ENCODE data around the gene RUNX3. TPM values are rescaled to one million over a fixed set of nuclear protein-coding genes. Genes with fewer than 3 reads are reported as not detected.

The RUNX3 gene
- total RNA-seq, 2 donors from 2014 or later, result 0.24 to 0.31 TPM

GRCh38 chr1:24864370-24864777 lies 65.7 kb downstream of the RUNX3 start:
- Histone ChIP-seq H3K27ac (ENCODE audit: low read depth, low read length) (no peak overlapping the region), H3K27me3 (ENCODE audit: control insufficient read depth, insufficient read depth, low read length, poor library complexity, severe bottlenecking) (no peaks in the 10 kb centered on the region), H3K4me3 (ENCODE audit: low read length) (no peak overlapping the region), H3K9me3 (ENCODE audit: control insufficient read depth, low read length) (no peaks in the 10 kb centered on the region), H3K9ac (ENCODE audit: extremely low read depth, low read length, poor library complexity, severe bottlenecking) (no peak overlapping the region), H3K4me1 (ENCODE audit: control insufficient read depth, insufficient read depth, low read length) (no peaks in the 10 kb centered on the region), H3K36me3 (ENCODE audit: control insufficient read depth, insufficient read depth, low read length) (no peaks in the 10 kb centered on the region)
- no peaks in the 10 kb centered on the region for H3K36me3 Mint-ChIP-seq (ENCODE audit: low read depth)
- DNase-seq, result no peak
- H3K27ac Mint-ChIP-seq, result no peak overlapping the region
- H3K9me3 Mint-ChIP-seq, result no peaks in the 10 kb centered on the region
- no peaks in the 10 kb centered on the region for H3K27me3 Mint-ChIP-seq (ENCODE audit: insufficient read depth)
- H3K4me3 Mint-ChIP-seq, result no peak overlapping the region
- TF ChIP-seq CTCF (conservative IDR thresholded peaks at IDR 0.05), result no peak
- WGBS, 2 experiments (ENCODE audit: insufficient coverage in 1 of 2, insufficient read length in 1 of 2), result 40 to 58% methylated on average over 4 to 8 of the region's 8 CpGs
- peaks cover 15% of the 10 kb centered on the region for H3K4me1 Mint-ChIP-seq

GRCh38 chr1:24862775-24863483 lies 67.1 kb downstream of the RUNX3 start:
- WGBS, 2 experiments (ENCODE audit: insufficient coverage in 1 of 2, insufficient read length in 1 of 2), result 90 to 93% methylated on average over 12 of the region's 12 CpGs
- Mint-ChIP-seq H3K4me1 (peaks cover 15% of the 10 kb centered on the region), H3K36me3 (ENCODE audit: low read depth) (no peaks in the 10 kb centered on the region), H3K27ac (no peak overlapping the region), H3K4me3 (no peak overlapping the region), H3K9me3 (no peaks in the 10 kb centered on the region), H3K27me3 (ENCODE audit: insufficient read depth) (no peaks in the 10 kb centered on the region)
- DNase-seq, result no peak
- no peak overlapping the region for H3K27ac ChIP-seq (ENCODE audit: low read depth, low read length)
- H3K4me1 ChIP-seq (ENCODE audit: control insufficient read depth, insufficient read depth, low read length), result no peaks in the 10 kb centered on the region
- H3K27me3 ChIP-seq (ENCODE audit: control insufficient read depth, insufficient read depth, low read length, poor library complexity, severe bottlenecking), result no peaks in the 10 kb centered on the region
- H3K9me3 ChIP-seq (ENCODE audit: control insufficient read depth, low read length), result no peaks in the 10 kb centered on the region
- H3K9ac ChIP-seq (ENCODE audit: extremely low read depth, low read length, poor library complexity, severe bottlenecking), result no peak overlapping the region
- no peak for TF ChIP-seq CTCF (conservative IDR thresholded peaks at IDR 0.05)
- H3K4me3 ChIP-seq (ENCODE audit: low read length), result no peak overlapping the region
- no peaks in the 10 kb centered on the region for H3K36me3 ChIP-seq (ENCODE audit: control insufficient read depth, insufficient read depth, low read length)

GRCh38 chr1:24861821-24862727 lies 68.0 kb downstream of the RUNX3 start:
- H3K27ac ChIP-seq (ENCODE audit: low read depth, low read length), result no peak overlapping the region
- peaks cover 15% of the 10 kb centered on the region for H3K4me1 Mint-ChIP-seq
- no peak overlapping the region for H3K27ac Mint-ChIP-seq
- peak; percentile 68 for DNase-seq
- no peak overlapping the region for H3K4me3 Mint-ChIP-seq
- WGBS, 2 experiments (ENCODE audit: insufficient coverage in 1 of 2, insufficient read length in 1 of 2), result 78 to 88% methylated on average over 15 to 28 of the region's 28 CpGs
- no peaks in the 10 kb centered on the region for H3K9me3 ChIP-seq (ENCODE audit: control insufficient read depth, low read length)
- no peaks in the 10 kb centered on the region for H3K36me3 Mint-ChIP-seq (ENCODE audit: low read depth)
- H3K4me1 ChIP-seq (ENCODE audit: control insufficient read depth, insufficient read depth, low read length), result no peaks in the 10 kb centered on the region
- H3K27me3 Mint-ChIP-seq (ENCODE audit: insufficient read depth), result peaks cover 3% of the 10 kb centered on the region
- H3K36me3 ChIP-seq (ENCODE audit: control insufficient read depth, insufficient read depth, low read length), result no peaks in the 10 kb centered on the region
- no peaks in the 10 kb centered on the region for H3K9me3 Mint-ChIP-seq
- H3K9ac ChIP-seq (ENCODE audit: extremely low read depth, low read length, poor library complexity, severe bottlenecking), result no peak overlapping the region
- no peaks in the 10 kb centered on the region for H3K27me3 ChIP-seq (ENCODE audit: control insufficient read depth, insufficient read depth, low read length, poor library complexity, severe bottlenecking)
- peak; percentile 25 for TF ChIP-seq CTCF (conservative IDR thresholded peaks at IDR 0.05)
- no peak overlapping the region for H3K4me3 ChIP-seq (ENCODE audit: low read length)

All from endodermal cell (in vitro differentiated cells).